HFFc6 (cell line): ENCODE measurements around the gene DET1. TPM values are rescaled to one million over a fixed set of nuclear protein-coding genes. Genes with fewer than 3 reads are reported as not detected.

Experiments used
- DNase-seq: peaks from one replicate; pipeline ENCODE4 v3.0.0-alpha.2; 2018
- H3K27ac Mint-ChIP-seq: 2 replicates; pipeline ENCODE4 v1.8.0; 2020; ENCODE audit warnings: mild to moderate bottlenecking, mixed read lengths
- H3K27me3 Mint-ChIP-seq: 2 replicates; pipeline ENCODE4 v1.8.0; 2021; ENCODE audit warnings: mild to moderate bottlenecking, moderate library complexity, mixed read lengths; ENCODE audit not compliant: insufficient read depth
- H3K36me3 Mint-ChIP-seq: 2 replicates; pipeline ENCODE4 v1.8.0; 2021; ENCODE audit warnings: low read depth, mixed read lengths
- H3K4me1 Mint-ChIP-seq: 2 replicates; pipeline ENCODE4 v1.8.0; 2020; ENCODE audit warnings: low read depth, mixed read lengths
- H3K4me3 Mint-ChIP-seq: 2 replicates; pipeline ENCODE4 v1.8.0; 2020; ENCODE audit warnings: mild to moderate bottlenecking, moderate library complexity, mixed read lengths
- H3K9me3 Mint-ChIP-seq: 2 replicates; pipeline ENCODE4 v1.8.0; 2020; ENCODE audit warnings: mild to moderate bottlenecking, mixed read lengths
- total RNA-seq, 6 experiments: library from RNA; stranded (reverse); fragmentation: NEBNext Ultra II Directional; extraction: Animal tissue kit (Norgen Biotek cat#: 25700); gene quantifications; 2 replicates in 1 of 6; 3 replicates in 5 of 6; pipeline ENCODE4 v1.2.3, GENCODE V29; 2021
- TF ChIP-seq, protein P1 (sequence below): fragments of 200-600 bp; sonication (generic); IDR thresholded peaks from 2 replicates; pipeline ENCODE4 v1.5.0; 2021; ENCODE audit warnings: antibody characterized with exemption, mild to moderate bottlenecking

The DET1 gene
- total RNA-seq, 6 experiments from 2014 or later = 4.9 to 7.1 (median 6.2) TPM

DNA sequence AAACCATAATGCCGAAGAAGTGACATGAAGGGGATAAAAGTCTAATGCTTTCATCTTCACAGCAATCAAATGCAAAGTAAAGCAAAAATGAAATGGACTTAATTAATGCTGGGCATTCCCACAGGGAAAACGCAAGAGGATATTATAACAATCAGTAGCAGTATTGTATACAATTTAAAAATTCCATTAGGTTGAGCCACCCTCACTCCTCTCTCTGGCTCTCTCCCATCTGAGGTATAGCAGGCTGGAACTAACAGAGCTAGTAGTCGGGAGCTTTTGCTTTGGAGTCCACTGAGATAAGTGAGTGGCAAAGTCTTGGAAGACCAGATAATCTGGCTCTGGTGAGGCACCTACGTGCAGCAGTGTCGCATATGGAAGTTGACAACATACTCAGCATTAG is 33.9 kb downstream of the DET1 start:
- Mint-ChIP-seq H3K27ac (peak overlapping the region; percentile 95), H3K4me1 (peaks cover 38% of the 10 kb centered on the region), H3K9me3 (no peaks in the 10 kb centered on the region), H3K36me3 (peaks cover 32% of the 10 kb centered on the region), H3K4me3 (peak overlapping the region; percentile 88), H3K27me3 (no peaks in the 10 kb centered on the region; the same call in 1 of the 2 replicates)
- TF ChIP-seq, protein P1, sequence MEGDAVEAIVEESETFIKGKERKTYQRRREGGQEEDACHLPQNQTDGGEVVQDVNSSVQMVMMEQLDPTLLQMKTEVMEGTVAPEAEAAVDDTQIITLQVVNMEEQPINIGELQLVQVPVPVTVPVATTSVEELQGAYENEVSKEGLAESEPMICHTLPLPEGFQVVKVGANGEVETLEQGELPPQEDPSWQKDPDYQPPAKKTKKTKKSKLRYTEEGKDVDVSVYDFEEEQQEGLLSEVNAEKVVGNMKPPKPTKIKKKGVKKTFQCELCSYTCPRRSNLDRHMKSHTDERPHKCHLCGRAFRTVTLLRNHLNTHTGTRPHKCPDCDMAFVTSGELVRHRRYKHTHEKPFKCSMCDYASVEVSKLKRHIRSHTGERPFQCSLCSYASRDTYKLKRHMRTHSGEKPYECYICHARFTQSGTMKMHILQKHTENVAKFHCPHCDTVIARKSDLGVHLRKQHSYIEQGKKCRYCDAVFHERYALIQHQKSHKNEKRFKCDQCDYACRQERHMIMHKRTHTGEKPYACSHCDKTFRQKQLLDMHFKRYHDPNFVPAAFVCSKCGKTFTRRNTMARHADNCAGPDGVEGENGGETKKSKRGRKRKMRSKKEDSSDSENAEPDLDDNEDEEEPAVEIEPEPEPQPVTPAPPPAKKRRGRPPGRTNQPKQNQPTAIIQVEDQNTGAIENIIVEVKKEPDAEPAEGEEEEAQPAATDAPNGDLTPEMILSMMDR = no peak
- peak; percentile 64 for DNase-seq

GRCh38 chr15:88512078-88512477 is 34.4 kb downstream of the DET1 start:
- Mint-ChIP-seq H3K4me1 (peaks cover 38% of the 10 kb centered on the region), H3K9me3 (no peaks in the 10 kb centered on the region), H3K36me3 (peaks cover 37% of the 10 kb centered on the region), H3K4me3 (peak overlapping the region; percentile 88), H3K27ac (peak overlapping the region; percentile 95), H3K27me3 (no peaks in the 10 kb centered on the region; the same call in 1 of the 2 replicates)
- TF ChIP-seq, protein P1 = no peak
- DNase-seq = peak; percentile 1

DNA sequence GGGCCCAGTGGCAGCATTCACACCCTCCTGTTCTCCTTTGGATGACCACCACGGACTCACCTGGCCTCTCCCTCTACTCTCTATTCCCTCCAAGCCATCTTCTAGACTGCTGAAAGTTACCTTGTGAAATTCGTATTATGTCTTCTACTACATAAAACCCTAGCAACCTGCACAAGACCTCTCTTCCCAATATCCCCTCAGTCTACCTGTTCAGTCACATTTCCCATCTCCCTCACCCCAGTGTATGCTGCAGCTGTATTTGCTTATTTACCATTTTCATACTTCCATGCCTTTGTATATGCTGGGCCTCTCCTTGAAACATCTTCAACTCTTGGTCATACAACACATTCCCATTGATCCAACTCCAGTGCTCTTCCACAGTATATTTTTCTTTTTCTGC is 35.3 kb downstream of the DET1 start:
- H3K9me3 Mint-ChIP-seq = no peaks in the 10 kb centered on the region
- H3K36me3 Mint-ChIP-seq = peaks cover 37% of the 10 kb centered on the region

GRCh38 chr15:88509964-88510363 is 36.5 kb downstream of the DET1 start:
- peaks cover 32% of the 10 kb centered on the region for H3K4me1 Mint-ChIP-seq
- no peak overlapping the region for H3K4me3 Mint-ChIP-seq
- DNase-seq = no peak
- H3K9me3 Mint-ChIP-seq = no peaks in the 10 kb centered on the region
- no peak overlapping the region for H3K27ac Mint-ChIP-seq
- peaks cover 37% of the 10 kb centered on the region for H3K36me3 Mint-ChIP-seq
- TF ChIP-seq, protein P1 = no peak
- no peaks in the 10 kb centered on the region for H3K27me3 Mint-ChIP-seq

More for the DNA sequence above, 35.3 kb downstream of the DET1 start:
- no peak overlapping the region for H3K27ac Mint-ChIP-seq
- no peak overlapping the region for H3K4me3 Mint-ChIP-seq
- TF ChIP-seq, protein P1 = no peak
- no peaks in the 10 kb centered on the region; the same call in 1 of the 2 replicates for H3K27me3 Mint-ChIP-seq
- DNase-seq = no peak
- peaks cover 36% of the 10 kb centered on the region for H3K4me1 Mint-ChIP-seq

GRCh38 chr15:88509321-88509720 is 37.2 kb downstream of the DET1 start:
- TF ChIP-seq, protein P1 = no peak
- peaks cover 37% of the 10 kb centered on the region for H3K36me3 Mint-ChIP-seq
- H3K27ac Mint-ChIP-seq = no peak overlapping the region

GRCh38 chr15:88506628-88507027 is 39.9 kb downstream of the DET1 start:
- Mint-ChIP-seq H3K27ac (no peak overlapping the region), H3K9me3 (no peaks in the 10 kb centered on the region), H3K27me3 (no peaks in the 10 kb centered on the region), H3K4me1 (peaks cover 7% of the 10 kb centered on the region), H3K4me3 (no peak overlapping the region), H3K36me3 (peaks cover 32% of the 10 kb centered on the region)
- no peak for DNase-seq
- TF ChIP-seq, protein P1 = no peak

More at GRCh38 chr15:88509321-88509720, 37.2 kb downstream of the DET1 start:
- Mint-ChIP-seq H3K4me1 (peaks cover 30% of the 10 kb centered on the region), H3K4me3 (no peak overlapping the region), H3K9me3 (no peaks in the 10 kb centered on the region), H3K27me3 (no peaks in the 10 kb centered on the region)
- DNase-seq = no peak
